Activated CD4-positive, alpha-beta T cell treated with anti-CD3 and anti-CD28 coated beads, Interleukin-2, Interleukin-6, amounts not matched to agents 100 ng/mL and 50 ng/mL, durations not matched to agents 16 hours and 8 hours (primary cell): ENCODE data around the gene MACROH2A1.

Experiments used
- DNase-seq: peaks from one replicate; pipeline ENCODE4 v3.0.0-alpha.2; 2020

The MACROH2A1 gene

DNA sequence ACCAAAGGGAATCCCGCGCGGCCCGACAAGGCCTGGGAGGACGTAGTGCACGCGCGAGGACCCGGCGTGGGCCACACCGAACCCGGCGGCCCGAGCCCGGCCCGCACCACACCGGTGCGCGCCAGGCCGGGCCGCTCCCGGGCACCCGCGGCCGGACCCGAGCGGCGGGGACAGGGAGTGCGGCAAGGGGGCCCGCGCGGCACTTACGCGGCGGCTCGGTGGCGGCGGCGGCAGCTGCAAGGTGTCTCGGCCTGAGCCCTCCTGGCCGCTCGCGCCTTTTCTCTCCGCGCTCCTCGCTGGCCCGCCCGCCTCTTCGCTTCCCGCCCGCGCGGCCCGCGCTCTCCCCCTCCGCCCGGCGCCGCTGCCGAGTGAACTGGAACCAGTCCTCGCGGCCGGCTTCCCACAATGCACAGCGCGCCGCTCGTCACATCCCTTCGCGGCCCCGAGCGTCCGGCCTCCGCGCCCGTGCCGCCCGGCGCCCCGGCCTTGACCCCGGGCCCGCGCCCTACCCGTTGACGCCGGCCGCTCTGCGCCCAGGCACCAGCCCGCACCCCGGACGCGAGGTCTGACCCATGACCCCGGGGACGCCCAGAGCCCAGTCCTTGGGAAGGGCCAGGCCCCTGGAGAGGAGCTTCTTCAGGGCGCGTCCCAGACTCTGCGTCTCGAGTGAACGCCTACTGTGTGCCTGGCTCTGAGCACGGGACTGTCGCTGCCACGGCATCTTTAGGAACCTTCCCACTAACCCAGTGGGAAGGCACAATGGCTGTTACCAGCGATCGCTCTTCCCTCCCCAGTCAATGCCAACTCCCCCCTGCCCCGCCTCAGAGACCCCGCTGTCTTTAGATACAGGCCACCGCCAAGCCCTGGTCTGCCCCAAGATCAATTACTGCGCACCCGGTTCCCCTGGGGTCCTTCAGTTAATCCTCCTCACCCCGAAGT is at the start of gene MACROH2A1:
TSS of gene MACROH2A1 (minus strand) at position 377 of the 939 bp plus-strand sequence. CDS start 10,138 bp downstream, outside the sequence.
- DNase-seq: peak; percentile 89

DNA sequence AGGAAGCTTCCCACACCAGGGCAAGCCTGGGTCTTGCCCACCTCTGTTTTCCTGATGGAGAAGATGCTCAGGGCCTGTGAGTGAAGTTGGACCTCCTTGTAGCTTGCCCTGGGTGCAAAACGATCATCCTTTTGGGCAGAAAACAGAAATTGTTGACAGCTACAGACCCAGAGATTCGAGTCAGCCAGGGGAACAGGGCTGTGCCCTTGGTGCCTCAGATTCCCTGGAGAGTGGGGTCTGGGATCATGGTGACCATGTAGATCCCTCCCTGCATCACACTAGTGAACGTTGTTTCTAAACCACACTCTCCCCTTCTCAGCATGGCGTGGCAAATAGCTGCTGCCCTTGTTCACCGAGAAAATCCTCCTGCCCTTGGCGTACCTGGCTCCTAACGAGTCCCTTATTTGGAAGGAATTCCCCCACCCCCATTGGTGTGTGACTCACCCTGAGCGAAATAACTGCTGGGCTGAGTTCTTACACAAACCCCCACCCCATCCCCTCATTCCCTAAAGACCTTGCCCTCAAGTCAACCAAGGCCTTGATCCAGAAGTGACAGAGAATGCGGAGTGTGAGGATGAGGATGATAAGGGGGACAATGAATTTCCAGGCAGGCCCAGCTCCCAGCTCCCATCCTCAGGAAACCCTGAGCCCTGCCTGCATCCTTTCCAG is 49.2 kb upstream of the MACROH2A1 start:
- no peak for DNase-seq

DNA sequence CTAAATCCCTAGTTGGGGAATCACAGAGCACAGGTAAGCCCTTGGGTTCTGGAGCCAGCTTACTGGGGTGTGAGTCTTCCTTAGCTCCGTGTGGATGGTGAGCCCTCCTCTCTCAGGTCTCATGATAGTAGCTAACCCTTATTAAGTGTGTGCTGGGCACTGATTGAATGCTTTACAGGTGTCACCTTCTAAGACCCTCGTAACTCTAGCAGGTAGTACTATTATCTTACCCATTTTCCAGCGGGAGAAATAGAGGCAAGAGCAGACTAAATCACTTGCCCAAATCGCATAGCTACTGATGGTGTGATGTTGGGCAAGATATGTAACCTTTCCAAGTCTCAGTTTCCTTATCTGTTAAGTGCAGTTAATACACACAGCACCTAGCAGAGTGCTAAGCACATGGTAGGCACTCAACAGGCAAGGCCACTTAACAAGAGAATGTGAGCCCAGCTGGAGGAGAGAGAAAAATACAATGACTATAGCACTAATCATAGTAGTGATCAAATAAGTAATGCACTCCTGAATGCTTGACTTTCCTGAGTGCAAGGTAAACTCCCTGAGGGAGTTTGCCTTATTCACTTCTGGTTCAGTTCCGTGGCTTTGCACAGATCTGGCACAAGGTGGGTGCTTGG is 48.4 kb upstream of the MACROH2A1 start, which contains the start of gene DCANP1:
TSS of gene DCANP1 (minus strand) at position 51 of the 632 bp plus-strand sequence. CDS start 240 bp downstream, outside the sequence.
- DNase-seq: no peak

DNA sequence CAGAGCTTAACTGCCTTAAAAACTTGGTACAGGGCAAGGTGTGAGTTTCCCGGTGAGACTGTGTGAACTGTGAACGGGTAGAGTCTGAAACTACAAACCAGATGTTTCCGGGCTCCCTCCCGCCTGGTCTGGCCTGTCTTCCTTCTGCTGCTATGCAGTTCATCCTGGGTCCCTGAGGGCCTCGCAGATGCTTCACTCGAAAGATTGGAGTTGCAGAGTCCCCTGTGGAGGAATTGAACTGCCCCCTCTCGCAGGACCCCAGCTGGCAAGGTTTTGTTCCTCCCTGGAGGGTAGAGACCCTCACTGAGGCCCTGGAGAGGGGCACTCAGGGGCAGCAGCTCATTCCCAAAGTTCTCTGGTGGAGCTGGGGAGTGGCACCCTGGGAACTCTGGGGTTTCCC is 47.6 kb upstream of the MACROH2A1 start:
- no peak for DNase-seq

DNA sequence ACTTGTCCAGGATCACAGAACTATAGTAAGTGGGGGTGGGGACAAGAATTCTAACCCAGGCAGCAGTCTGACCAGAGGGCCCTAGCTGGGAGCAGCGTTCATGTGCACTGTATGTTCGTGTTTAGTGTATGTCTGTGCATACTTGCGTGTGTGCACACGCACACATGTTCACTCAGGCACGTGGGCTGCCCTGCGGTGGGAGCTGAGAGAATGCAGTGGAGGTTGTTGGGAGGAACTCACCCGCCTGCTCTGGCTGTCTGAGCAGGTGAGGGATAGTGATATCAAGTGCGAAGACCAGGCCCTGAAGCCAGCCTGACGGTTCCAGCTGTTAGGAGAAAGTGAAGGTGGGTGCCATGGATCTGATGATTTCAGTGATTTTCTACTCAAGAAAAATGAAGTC is 47.2 kb upstream of the MACROH2A1 start:
- DNase-seq: no peak

DNA sequence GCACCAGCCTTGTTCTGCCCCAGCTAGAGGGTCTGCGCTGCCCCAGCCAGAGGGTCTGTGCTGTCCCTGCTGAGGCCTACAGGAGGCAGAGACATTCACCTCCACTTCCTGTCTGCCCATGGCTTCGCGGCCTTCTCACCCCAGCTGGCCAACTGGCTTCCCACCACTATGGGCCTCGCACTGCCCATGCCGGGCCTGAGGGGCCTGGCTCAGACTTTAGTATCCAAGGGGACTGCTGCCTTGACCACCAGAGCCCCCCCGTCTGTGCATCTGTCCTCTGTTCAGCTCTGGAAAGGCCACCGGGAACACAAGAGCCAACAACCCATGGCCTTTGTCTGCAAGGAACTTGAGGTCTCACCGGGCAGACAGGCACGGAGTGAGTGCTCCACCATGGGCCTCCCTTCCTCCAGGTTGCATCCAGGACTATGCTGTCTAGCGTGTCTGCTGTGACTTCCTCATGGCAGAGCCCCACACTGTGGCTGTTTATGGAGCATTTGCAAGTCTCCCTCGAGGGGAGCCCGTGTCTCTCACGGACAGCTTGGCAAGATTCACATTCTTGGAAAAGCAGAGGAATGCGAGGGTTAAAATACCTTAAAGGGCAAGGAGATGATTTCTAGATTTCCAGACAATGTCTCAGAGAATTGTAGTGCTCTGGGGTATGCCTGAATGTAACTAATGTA is 46.4 kb upstream of the MACROH2A1 start:
- DNase-seq: no peak

DNA sequence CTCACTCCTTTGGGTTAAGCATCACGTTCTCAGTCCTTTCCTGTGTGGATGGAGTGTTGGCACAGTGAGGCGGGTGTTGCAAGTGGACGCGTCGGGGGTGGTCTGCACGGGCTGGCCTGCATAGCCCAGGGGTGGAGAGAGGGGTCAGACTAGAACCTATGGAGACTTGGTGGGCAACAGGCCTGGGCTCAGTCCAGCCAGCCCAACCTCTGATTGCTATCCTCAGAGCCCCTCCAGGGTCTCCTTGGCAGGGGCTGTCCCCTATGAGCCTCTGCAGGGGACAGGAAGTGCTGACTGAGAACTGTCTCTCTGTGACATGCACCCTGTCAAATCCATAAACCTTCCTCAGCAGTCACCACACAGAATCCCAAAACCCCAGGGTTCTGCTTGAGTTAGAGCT is 45.9 kb upstream of the MACROH2A1 start:
- no peak for DNase-seq

DNA sequence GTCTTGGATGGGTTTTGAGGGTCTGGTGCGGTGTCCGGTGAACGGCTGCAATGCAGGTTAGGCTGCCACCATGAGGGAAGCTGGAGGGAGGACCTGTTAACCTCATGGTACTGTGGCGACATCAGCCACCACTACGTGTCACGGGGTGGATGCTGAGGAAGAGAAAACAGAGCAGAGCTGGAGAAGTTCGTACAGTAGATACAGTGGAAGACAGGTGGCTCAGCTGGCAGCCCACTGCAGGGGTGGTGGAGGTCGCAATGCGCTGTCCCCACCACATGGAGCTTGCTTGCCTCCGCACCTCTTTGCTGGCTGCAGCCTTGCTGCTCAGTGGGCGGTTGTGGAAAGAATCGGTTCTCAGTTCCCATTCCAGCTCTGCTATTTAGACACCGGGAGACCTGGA is 45.3 kb upstream of the MACROH2A1 start:
- no peak for DNase-seq

DNA sequence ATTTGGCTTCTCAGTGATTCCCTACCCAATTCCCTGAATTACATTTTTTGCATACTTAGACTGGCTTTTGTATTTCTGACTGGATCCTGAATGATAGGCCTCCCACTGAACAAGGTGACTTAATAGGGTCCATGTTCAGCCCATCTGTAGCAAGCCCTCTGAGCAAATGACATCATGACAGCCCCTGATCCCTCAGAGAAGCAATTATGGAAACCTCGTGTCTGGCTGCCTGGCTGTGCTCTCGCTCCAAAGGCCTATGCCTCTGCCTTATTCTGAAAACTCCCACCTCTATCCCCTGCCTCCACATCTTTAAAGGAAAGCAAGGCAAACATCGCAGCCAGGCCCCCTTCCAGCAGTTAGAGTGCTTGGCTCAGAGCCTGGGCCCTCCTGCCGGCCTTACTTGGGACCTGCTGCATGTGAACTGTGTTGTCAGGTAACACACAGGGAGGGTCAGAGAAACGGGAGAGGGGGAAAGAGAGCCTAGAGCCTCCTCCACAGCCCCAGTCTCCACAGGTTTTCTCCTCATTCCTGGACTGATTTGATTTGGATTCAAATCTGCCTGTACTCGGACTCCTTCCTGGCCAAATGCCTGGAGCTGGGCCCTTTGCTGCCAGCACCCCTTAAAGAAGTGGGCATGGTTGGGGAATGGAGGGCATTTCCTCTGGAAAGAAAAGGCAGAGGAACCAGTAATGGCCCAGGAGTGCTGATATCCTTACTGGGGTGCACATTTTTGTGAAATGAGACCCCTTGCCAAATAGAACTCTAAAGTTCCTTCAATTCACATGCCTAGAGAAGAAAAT is 44.3 kb upstream of the MACROH2A1 start:
- DNase-seq: no peak

DNA sequence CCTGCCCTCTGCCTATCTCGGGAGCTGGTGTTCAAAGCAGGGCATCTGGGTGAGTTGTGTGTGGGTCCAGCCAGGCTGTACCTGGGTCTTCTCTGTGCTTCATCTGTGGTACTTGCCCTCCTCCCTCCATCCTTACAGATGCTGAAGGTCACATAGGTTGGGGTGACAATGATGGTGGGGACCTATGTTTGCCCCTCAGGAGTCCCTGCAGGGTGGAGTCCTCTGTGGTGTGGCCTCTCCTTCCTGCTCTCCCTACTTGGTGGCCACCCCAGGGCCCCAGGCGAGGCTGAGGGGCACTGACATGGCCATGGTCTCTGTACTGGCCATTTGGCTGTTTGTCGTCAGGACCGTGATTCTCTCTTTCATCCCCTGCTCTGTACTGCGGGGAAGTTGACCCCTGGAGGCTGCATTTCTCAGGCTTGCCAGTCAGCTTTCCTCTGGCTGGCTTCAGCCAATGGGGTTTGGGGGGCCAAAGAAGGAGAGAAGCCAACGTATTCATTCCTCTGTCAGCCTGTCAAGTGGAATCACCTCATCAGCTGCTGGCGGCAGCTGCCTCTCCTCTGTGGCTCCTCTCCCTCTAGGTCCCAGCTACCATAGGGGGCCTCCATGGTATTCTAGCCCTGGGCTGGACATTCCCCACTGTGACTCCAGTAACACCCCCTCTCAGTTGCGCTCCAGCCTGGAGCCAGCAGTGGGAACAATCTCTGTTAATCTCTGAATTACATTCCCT is 43.6 kb upstream of the MACROH2A1 start:
- DNase-seq: no peak

DNA sequence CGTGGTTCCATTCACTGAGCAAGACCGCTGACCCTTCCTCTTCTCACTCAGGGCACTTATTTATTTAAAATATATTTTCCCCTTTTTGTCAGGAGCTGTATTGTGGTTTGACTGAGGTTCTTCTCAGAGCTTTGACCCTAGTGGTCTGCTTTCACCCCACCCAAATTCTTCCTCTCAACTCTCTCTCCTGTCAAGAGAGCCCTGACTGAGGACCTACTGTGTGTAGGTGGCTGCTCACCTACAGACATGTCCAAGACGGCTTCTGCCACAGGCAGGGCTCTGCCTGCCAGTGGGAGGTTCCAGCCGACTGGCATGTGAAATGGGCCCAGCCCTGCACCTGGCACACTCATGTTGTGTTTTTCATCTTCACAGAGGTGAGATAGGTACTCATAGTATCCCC is 42.9 kb upstream of the MACROH2A1 start:
- DNase-seq: no peak

DNA sequence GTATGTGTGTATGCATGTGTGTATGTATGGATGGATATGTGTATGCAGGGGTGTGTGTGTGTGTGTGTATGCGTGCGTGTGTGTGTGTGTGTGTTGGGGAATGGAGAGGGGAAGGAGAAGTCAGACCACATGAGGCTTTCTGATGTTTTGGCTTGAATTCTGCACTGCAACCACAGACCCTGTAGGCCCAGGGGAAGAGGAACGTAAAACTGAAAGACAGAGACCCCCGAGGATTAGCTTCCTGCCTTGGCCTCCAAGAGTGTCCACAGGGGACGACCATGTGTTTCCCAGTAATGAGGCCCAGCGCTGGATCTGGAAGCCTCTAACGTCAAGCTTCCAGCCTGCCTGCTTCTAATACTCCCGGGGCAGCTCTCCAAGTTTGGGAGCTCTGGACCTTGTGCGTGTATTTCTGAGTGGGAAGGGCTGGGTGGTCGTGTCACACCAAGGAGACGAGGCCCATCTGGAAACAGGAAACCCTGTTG is 42.4 kb upstream of the MACROH2A1 start:
- DNase-seq: no peak

DNA sequence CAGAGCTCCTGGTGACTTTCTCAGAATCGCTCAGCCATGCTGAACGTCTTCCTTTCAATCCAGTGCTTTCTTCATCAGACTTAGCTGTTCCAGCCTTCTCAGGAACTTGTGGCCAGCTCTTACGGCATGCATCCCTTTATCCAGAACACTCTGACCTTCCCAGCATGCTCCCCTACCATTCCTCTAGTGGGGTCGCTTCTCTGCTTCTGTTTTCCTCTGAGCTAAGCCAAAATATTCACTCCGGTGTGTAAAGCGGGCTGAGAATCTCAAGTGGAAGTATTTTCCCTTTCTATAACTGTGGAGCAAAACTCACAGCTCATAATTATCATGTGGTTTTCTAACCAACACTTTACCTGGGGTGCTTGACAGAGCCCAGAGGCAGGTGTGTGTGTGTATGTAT is 41.9 kb upstream of the MACROH2A1 start:
- no peak for DNase-seq

DNA sequence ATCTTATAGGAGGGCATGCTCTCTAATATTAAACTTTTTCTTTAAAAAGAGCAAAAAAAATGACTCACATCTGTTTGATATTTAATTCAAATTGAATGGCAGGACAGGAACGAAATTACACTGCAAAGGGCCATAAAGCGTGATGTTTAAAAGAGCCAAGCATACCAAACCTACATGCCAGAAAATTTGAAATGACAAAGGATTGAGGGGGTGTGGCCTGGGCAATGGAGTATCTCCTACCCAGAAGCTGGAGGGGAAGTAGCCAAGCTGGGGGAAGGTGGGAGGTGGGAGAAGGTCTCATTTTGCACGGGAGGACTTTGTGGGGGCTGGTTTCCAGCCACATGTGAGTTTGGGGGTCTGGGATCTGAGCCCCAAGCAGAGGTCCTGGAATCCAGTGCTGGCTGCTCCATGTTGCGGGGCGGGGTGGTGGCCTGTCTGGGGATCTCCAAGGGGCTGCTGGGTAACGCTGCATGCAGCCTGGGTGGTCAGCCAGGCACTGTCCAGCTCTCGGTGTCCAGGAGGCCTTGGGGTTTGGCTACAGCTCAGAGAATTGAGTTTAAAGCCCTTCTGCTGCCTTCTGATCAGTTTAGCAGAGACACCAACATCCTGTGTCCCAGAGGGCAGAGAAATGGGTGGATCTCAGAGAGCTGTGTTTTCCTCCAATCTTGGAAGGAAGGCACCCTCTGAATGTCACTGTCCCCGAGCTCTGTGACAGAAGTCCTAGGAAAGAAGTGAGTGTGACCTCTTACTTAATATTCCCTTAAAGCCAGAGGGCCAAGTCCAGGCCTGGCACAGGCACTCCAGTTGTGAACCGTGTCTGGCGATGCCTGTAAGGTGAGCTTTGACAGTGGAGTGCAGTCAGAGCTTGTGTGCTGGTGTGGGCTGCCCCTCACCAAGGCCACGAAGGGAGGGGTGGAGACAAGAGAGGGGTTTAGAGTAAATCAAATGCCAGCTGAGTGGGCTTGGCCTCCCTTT is 40.5 kb upstream of the MACROH2A1 start:
- DNase-seq: no peak

DNA sequence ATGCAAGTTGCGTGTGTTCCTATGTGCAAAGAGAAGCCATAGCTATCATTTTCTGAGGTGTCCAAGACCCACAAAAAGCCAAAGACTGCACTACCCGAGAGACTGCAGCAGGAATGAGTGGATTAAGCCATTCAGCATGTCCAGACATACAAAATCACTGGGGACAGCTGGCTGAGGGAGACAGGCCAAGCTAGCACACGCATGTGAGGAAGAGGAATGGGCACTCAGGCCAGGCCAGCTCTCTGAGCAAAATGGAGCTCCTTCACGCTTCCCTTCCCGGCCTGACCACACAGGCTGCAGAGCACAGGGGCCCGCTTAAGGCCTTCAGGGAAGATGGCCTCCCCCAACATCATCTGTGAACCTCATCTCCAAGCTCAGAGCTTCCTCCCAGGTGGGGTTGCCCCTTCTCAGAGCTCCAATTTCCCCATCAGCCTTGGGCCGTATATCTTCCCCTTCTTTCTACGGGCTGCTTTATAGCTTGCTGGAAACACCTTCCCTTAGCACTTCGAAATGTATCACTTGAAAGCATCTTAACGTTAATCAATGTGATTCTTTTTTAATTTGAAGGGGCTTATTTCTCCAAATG is 39.7 kb upstream of the MACROH2A1 start:
- DNase-seq: no peak

DNA sequence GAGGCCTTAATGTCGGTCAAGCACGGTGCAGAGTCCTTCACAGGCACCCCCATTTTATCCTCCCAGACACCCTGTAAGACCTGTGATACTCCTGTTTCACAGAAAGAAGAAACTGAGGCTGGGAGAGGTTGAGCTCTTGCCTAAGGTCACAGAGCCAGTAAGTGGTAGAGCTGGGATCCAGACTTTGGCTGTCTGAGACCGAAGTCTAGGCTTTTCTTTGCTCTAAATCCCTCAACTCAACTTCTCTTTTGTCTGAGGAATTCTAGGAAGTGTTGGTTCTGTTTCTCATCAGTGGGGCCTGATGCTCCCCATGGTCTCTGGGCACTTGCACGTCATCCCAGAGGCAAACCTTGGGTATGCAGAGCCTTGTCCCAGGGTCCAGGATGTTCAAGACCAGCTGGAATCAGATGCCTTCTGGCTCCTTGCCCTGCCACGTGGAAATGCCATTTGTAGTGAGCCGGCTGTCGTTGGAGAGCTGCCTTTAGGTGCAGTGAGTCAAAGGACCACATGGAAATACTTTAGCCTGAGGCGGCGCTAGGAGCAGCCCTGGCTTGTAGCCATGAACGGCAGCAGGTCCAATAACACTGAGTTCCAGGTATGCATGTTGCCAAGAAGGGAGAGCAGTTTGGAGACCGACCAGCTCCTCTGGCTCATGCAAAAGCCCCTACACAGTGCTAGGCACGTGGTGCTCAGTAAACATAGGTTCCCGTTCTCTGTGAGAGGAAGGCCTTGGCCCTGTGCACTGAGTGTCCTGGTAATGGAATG is 38.9 kb upstream of the MACROH2A1 start:
- no peak for DNase-seq

DNA sequence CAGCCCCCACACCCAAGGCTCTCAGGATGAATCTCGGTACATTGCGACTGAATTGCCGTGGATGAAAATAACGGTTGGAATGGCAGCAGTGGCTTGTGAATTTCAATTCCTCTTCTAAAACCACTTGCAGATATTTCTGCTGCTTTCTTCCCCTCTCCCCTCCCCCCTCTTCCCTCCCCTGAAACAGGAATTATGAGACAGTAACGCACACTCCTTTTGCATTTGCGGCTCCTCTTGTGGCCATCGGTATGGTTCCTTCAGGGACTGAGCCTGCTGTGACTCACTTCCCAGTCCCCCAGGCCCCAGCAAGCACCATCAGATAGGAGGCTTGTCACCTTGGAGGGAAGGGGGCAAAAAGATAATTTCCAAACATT is 38.4 kb upstream of the MACROH2A1 start:
- DNase-seq: no peak

DNA sequence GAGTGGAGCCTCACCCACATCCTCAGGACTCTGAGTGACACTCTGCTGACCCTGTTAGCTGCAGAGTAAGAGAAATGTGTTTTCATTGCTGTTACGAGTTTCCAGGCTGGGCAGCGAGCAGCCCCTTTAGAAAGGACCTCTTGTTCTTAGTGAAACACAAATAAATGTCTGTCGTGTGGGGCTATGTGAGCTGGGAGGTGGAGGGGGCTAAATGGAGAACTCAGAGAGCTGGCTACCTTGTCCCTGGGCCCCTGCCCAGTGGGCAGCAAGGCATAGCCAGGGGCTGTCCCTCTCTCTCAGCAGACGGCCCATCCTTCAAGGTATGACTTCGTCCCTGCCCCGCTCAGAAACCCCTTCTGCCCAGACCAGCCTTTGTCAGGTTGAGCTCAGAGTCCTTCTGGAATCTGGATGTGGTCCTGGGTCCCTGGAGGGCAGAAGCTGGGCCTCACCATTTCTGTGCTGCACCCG is 38.0 kb upstream of the MACROH2A1 start:
- no peak for DNase-seq
